Adrenal gland (tissue), 5 donors: ENCODE results near the gene MTUS2.

Experiments
- POLR2A ChIP-seq, 2 donors: fragments of 450-650 bp; IDR thresholded peaks; one replicate each; pipeline ENCODE4 v1.6.1; 2017; ENCODE audit warnings: antibody characterized with exemption in 2 of 2, mild to moderate bottlenecking in 2 of 2, moderate library complexity in 1 of 2
- TF ChIP-seq, protein P1 (sequence below), 6 experiments: fragments of 450-650 bp in 4 of 6; fragments of 200-600 bp in 2 of 6; sonication (generic) in 1 of 6; IDR thresholded peaks; 1 replicate in 5 of 6; 2 replicates in 1 of 6; pipeline versions ENCODE4 v1.5.1 to v1.8.0; 2016 to 2021; ENCODE audit warnings: antibody characterized with exemption in 6 of 6, mild to moderate bottlenecking in 2 of 6, moderate library complexity in 1 of 6
- donor health status: DM: no; HTN: no; CAD: no.

GRCh38 chr13:29525757-29526156 lies 705.6 kb downstream of the MTUS2 start:
- TF ChIP-seq POLR2A (IDR thresholded peaks at IDR 0.05): no peak
- TF ChIP-seq, protein P1, sequence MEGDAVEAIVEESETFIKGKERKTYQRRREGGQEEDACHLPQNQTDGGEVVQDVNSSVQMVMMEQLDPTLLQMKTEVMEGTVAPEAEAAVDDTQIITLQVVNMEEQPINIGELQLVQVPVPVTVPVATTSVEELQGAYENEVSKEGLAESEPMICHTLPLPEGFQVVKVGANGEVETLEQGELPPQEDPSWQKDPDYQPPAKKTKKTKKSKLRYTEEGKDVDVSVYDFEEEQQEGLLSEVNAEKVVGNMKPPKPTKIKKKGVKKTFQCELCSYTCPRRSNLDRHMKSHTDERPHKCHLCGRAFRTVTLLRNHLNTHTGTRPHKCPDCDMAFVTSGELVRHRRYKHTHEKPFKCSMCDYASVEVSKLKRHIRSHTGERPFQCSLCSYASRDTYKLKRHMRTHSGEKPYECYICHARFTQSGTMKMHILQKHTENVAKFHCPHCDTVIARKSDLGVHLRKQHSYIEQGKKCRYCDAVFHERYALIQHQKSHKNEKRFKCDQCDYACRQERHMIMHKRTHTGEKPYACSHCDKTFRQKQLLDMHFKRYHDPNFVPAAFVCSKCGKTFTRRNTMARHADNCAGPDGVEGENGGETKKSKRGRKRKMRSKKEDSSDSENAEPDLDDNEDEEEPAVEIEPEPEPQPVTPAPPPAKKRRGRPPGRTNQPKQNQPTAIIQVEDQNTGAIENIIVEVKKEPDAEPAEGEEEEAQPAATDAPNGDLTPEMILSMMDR (IDR thresholded peaks at IDR 0.05): no peak
